AG04450 (cell line): ENCODE results near the gene NRTN. TPM values are rescaled to one million over a fixed set of nuclear protein-coding genes. Genes with fewer than 3 reads are reported as not detected.
"Not testable (repeated sequence)": the region's sequence is repeated elsewhere in the genome, so short reads cannot be mapped to it uniquely, and the experiment has no call there.

Experiments
- CTCF ChIA-PET: fragments of 300-600, 350-600 bp; formaldehyde crosslinking; extraction: SDS; loops from one replicate; lab custom pipeline; 2022; ENCODE audit warnings: antibody characterized with exemption, inconsistent platforms; lab: Charles Lee
- POLR2A ChIA-PET: fragments of 350-600 bp; formaldehyde crosslinking; extraction: SDS; loops from one replicate; lab custom pipeline; 2021; ENCODE audit warnings: antibody characterized with exemption, inconsistent platforms; lab: Yijun Ruan, JAX
- DNase-seq: peaks from one replicate; pipeline ENCODE4 v3.0.0-alpha.2; 2011; ENCODE audit warnings: low read depth, low spot score
- H3K27ac ChIP-seq: one replicate; pipeline ENCODE4 v1.5.1; 2012; ENCODE audit warnings: low read depth, low read length, control low read depth
- H3K27me3 ChIP-seq: one replicate; pipeline ENCODE4 v1.6.0; 2012; ENCODE audit warnings: low read length; ENCODE audit not compliant: control insufficient read depth, insufficient read depth
- H3K4me3 ChIP-seq: 2 replicates; pipeline ENCODE4 v1.5.1; 2011; ENCODE audit warnings: mild to moderate bottlenecking, low read depth, low read length, control low read depth
- H3K9me3 ChIP-seq: 2 replicates; pipeline ENCODE4 v1.5.1; 2012; ENCODE audit warnings: low read length; ENCODE audit not compliant: control insufficient read depth, insufficient read depth
- CTCF ChIP-seq: IDR thresholded peaks from 2 replicates; pipeline ENCODE4 v1.5.1; 2011; ENCODE audit warnings: low read depth, low read length, control low read depth, inconsistent platforms
- polyA plus RNA-seq: library from polyadenylated mRNA; depleted of rRNA; stranded (reverse); fragments of >200 nt; gene quantifications from 2 replicates; pipeline ENCODE4 v1.2.3, GENCODE V29; 2011

NRTN gene
- polyA plus RNA-seq, 1 experiment, result 0.24 TPM

DNA sequence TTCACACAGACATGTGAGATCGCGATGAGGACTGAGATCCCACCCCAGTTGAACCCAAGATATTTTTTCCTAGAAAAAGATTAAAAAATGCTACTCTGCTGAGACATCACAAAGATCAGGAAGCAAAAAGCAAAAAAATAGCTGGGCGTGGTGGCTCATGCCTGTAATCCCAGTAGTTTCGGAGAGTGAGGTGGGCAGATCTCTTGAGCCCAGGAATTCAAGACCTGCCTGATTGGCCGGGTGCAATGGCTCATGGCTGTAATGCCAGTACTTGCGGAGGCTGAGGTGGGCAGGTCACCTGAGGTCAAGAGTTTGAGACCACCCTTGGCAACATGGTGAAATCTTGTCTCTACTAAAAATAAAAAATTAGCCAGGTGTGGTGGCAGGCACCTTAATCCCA, 45.3 kb downstream of the NRTN start:
- Histone ChIP-seq H3K9me3 (no peaks in the 10 kb centered on the region), H3K4me3 (no peak overlapping the region), H3K27ac (no peak overlapping the region), H3K27me3 (peaks cover 20% of the 10 kb centered on the region)
- POLR2A ChIA-PET, result interaction anchor here (1.2 kb wide), 1 partner anchor 22 kb away, joined by 5 read pairs; no protein-coding TSS in a partner anchor
- CTCF ChIA-PET, result no interaction called here
- DNase-seq, result no peak
- no peak for TF ChIP-seq CTCF

DNA sequence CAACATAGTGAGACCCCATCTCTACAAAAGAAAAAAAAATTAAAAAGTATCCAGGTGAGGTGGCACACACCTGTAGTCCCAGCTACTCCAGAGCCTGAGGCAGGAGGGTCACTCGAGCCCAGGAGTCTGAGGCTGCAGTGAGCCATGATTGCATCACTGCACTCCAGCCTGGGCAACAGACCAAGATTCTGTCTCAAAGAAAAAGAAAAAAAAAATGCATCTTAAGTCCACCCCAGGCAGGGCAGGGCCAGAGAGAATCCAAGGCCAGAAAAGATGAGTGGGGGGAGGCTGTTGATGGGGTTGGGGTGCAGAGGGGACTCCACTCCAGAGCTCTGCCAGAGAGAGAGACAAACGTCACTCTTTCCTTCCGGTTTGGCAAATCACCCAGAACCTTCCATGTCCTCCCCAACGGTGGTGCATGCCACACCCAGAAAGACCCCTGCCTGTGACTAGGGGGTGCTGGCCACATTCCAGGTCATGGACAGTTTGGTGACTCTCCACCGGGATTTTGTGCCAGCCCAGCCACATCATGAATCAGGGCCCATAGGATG, 46.0 kb downstream of the NRTN start:
- H3K27ac ChIP-seq, result no peak overlapping the region
- DNase-seq, result no peak
- H3K4me3 ChIP-seq, result no peak overlapping the region
- H3K27me3 ChIP-seq, result peaks cover 25% of the 10 kb centered on the region
- POLR2A ChIA-PET, result interaction anchor here (1.2 kb wide), 1 partner anchor 23 kb away, joined by 5 read pairs; no protein-coding TSS in a partner anchor
- H3K9me3 ChIP-seq, result no peaks in the 10 kb centered on the region
- CTCF ChIA-PET, result no interaction called here
- TF ChIP-seq CTCF, result no peak

DNA sequence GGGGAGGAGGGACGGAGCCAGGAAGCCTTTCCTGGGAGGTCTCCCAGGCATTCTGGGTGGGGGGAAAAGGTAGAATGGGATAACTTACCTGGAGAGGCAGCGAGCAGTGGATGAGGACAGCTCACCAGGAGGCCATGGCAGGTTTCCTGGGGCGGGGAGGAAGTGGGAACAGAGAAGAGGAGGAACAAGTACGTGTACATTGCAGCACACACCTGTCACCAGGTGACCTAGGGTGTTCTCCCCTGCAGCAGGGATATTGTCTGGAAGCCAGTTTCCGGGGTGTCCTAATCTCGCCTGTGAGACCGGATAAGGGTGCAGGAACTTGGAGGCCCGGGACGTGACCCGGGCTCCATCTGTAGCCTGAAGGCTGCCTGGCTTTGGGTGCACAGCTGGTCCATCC, 46.4 kb downstream of the NRTN start, which contains the start of gene FUT3:
FUT3 (minus strand) TSS at position 148 of the 400 bp plus-strand sequence.
- ChIA-PET CTCF (no interaction called here), POLR2A (interaction anchor here (1.2 kb wide), 1 partner anchor 24 kb away, joined by 5 read pairs; no protein-coding TSS in a partner anchor)

GRCh38 chr19:5854121-5854520, 49.3 kb downstream of the NRTN start:
- CTCF ChIA-PET, DNase-seq, H3K9me3 ChIP-seq, POLR2A ChIA-PET, H3K4me3 ChIP-seq, H3K27ac ChIP-seq: not testable (repeated sequence)
- H3K27me3 ChIP-seq, result peaks cover 31% of the 10 kb centered on the region

More for the DNA sequence above, 46.4 kb downstream of the NRTN start, which contains the start of gene FUT3:
- H3K27ac ChIP-seq, result no peak within 1 kb of the TSS
- H3K4me3 ChIP-seq, result no peak within 1 kb of the TSS
- peaks cover 30% of the 10 kb centered on the region for H3K27me3 ChIP-seq
- DNase-seq, result no peak
- no peaks in the 10 kb centered on the region for H3K9me3 ChIP-seq
- TF ChIP-seq CTCF, result no peak

GRCh38 chr19:5855151-5855550, 50.3 kb downstream of the NRTN start:
- H3K27ac ChIP-seq, H3K9me3 ChIP-seq, POLR2A ChIA-PET, DNase-seq, H3K4me3 ChIP-seq: not testable (repeated sequence)
- CTCF ChIA-PET, result interaction anchor here (1.4 kb wide), 1 partner anchor 51 kb away, joined by 4 read pairs; no protein-coding TSS in a partner anchor
- H3K27me3 ChIP-seq, result peaks cover 31% of the 10 kb centered on the region

- no peak for DNase-seq
- Histone ChIP-seq H3K9me3 (no peaks in the 10 kb centered on the region), H3K27me3 (peaks cover 26% of the 10 kb centered on the region), H3K4me3 (no peak overlapping the region), H3K27ac (no peak overlapping the region)
- ChIA-PET CTCF (no interaction called here), POLR2A (no interaction called here)
- no peak for TF ChIP-seq CTCF
These were observed 52.6 kb downstream of the NRTN start for GRCh38 chr19:5857203-5858081.
